OCI-LY7 (cell line): Measurements from ENCODE around the gene SPECC1L.

Experiments
- EZH2phosphoT487 ChIP-seq: fragments of 200-600 bp; sonication (generic); IDR thresholded peaks from 2 replicates; pipeline ENCODE4 v1.6.1; 2018; ENCODE audit warnings: low read depth, borderline replicate concordance, mild to moderate bottlenecking, mixed run types, antibody characterized with exemption, low read length, moderate library complexity, mixed read lengths
- TF ChIP-seq, protein P1 (sequence below): fragments of 200-600 bp; sonication (generic); conservative IDR thresholded peaks from 2 replicates; pipeline ENCODE4 v1.5.1; 2014; ENCODE audit warnings: mild to moderate bottlenecking, antibody characterized with exemption, low read length, moderate library complexity, mixed read lengths

DNA sequence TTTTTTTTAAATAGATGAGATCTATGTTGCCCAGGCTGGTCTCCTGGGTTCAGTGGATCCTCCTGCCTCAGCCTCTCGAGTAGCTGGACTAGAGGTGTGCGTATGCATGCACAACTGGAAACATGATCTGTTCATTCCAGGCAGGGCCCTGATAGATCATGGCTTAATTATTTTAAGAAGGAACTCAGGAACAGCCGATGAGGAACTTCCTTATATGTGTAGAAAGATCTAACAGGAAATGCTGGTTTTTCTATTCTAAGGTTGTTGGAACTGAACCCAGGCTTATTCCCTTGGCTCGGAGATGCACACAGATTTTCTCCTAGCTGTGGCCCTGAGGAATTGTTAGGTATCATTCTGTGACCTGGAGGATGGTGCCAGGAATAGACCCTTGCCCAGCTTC lies 32.4 kb downstream of the SPECC1L start:
- TF ChIP-seq, protein P1, sequence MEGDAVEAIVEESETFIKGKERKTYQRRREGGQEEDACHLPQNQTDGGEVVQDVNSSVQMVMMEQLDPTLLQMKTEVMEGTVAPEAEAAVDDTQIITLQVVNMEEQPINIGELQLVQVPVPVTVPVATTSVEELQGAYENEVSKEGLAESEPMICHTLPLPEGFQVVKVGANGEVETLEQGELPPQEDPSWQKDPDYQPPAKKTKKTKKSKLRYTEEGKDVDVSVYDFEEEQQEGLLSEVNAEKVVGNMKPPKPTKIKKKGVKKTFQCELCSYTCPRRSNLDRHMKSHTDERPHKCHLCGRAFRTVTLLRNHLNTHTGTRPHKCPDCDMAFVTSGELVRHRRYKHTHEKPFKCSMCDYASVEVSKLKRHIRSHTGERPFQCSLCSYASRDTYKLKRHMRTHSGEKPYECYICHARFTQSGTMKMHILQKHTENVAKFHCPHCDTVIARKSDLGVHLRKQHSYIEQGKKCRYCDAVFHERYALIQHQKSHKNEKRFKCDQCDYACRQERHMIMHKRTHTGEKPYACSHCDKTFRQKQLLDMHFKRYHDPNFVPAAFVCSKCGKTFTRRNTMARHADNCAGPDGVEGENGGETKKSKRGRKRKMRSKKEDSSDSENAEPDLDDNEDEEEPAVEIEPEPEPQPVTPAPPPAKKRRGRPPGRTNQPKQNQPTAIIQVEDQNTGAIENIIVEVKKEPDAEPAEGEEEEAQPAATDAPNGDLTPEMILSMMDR, result no peak
- TF ChIP-seq EZH2phosphoT487, result no peak
